K562 (cell line): Measurements from ENCODE around the gene CAPZA1. TPM values are rescaled to one million over a fixed set of nuclear protein-coding genes. Genes with fewer than 3 reads are reported as not detected.

Experiments
- CC2D1A ChIP-seq: fragments of 450-650 bp; IDR thresholded peaks from 2 replicates; pipeline ENCODE4 v1.6.1; 2017; ENCODE audit warnings: mild to moderate bottlenecking
- HMGN3 ChIP-seq: IDR thresholded peaks from 2 replicates; pipeline ENCODE4 v1.6.1; 2011; ENCODE audit warnings: borderline replicate concordance, low read depth, mild to moderate bottlenecking, mixed read lengths, low read length; ENCODE audit not compliant: insufficient read length; ENCODE audit errors: extremely low read depth
- PCBP1 ChIP-seq: fragments of 200-400 bp; formaldehyde crosslinking; IDR thresholded peaks from 2 replicates; pipeline ENCODE4 v1.6.1; 2018; ENCODE audit warnings: mild to moderate bottlenecking, low read depth, low read length; ENCODE audit not compliant: poor library complexity, severe bottlenecking
- RNF219 ChIP-seq: fragments of 250-450 bp; sonication (Bioruptor Pico); IDR thresholded peaks from 2 replicates; pipeline ENCODE4 v1.5.0; 2022; ENCODE audit warnings: mild to moderate bottlenecking
- STAG1 ChIP-seq: sonication (generic); formaldehyde crosslinking; IDR thresholded peaks from 2 replicates; pipeline ENCODE4 v1.5.0; 2020; ENCODE audit warnings: missing genetic modification reagents, borderline replicate concordance
- polyA plus RNA-seq, 8 experiments: library from polyadenylated mRNA; depleted of rRNA in 4 of 8; stranded (reverse) in 5 of 8; unstranded in 3 of 8; fragments of >200 nt; fragmentation: Nextera tagmentation in 2 of 8; fragmentation: Illumina TruSeq in 1 of 8; extraction: Ambion mirVana in 2 of 8; extraction: Trizol in 1 of 8; gene quantifications; 2 replicates each; pipeline versions ENCODE4 v1.2.1 to v1.2.3, GENCODE V29; 2011 to 2014; ENCODE audit warnings: inconsistent platforms in 1 of 8, missing spikeins in 1 of 8
- total RNA-seq, 7 experiments: library from RNA; depleted of rRNA in 6 of 7; stranded (reverse); fragments of >200 nt in 6 of 7; fragmentation: Illumina TruSeq in 2 of 7; extraction: Trizol in 2 of 7; gene quantifications; 2 replicates each; pipeline versions ENCODE4 v1.2.1 to v1.2.3, GENCODE V29; 2011 to 2021; ENCODE audit warnings: low replicate concordance in 1 of 7
- TF ChIP-seq, protein P1 (sequence below): sonication (generic); formaldehyde crosslinking; IDR thresholded peaks from 2 replicates; pipeline ENCODE4 v1.8.0; 2023; ENCODE audit warnings: mild to moderate bottlenecking, missing genetic modification reagents

The CAPZA1 gene
- total and polyA plus RNA-seq, 9 of the 15 experiments (the other 6 are each of a cell fraction or from before 2014, with no cell fraction given): 237 to 1,020 (median 306) TPM

- no peak for TF ChIP-seq RNF219 (CRISPR knock-in tag)
- TF ChIP-seq HMGN3: no peak
- TF ChIP-seq PCBP1: peak; percentile 18
- no peak for TF ChIP-seq STAG1
- TF ChIP-seq CC2D1A: 0 out of 2 replicates have a peak, but pooled peaks have one; percentile 19
- TF ChIP-seq, protein P1, sequence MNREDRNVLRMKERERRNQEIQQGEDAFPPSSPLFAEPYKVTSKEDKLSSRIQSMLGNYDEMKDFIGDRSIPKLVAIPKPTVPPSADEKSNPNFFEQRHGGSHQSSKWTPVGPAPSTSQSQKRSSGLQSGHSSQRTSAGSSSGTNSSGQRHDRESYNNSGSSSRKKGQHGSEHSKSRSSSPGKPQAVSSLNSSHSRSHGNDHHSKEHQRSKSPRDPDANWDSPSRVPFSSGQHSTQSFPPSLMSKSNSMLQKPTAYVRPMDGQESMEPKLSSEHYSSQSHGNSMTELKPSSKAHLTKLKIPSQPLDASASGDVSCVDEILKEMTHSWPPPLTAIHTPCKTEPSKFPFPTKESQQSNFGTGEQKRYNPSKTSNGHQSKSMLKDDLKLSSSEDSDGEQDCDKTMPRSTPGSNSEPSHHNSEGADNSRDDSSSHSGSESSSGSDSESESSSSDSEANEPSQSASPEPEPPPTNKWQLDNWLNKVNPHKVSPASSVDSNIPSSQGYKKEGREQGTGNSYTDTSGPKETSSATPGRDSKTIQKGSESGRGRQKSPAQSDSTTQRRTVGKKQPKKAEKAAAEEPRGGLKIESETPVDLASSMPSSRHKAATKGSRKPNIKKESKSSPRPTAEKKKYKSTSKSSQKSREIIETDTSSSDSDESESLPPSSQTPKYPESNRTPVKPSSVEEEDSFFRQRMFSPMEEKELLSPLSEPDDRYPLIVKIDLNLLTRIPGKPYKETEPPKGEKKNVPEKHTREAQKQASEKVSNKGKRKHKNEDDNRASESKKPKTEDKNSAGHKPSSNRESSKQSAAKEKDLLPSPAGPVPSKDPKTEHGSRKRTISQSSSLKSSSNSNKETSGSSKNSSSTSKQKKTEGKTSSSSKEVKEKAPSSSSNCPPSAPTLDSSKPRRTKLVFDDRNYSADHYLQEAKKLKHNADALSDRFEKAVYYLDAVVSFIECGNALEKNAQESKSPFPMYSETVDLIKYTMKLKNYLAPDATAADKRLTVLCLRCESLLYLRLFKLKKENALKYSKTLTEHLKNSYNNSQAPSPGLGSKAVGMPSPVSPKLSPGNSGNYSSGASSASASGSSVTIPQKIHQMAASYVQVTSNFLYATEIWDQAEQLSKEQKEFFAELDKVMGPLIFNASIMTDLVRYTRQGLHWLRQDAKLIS (CRISPR knock-in tag): peak; percentile 21; the same call in 1 of the 2 replicates
- TF ChIP-seq, all 486 proteins: peak for 62
Observed at GRCh38 chr1:112706505-112707220, 87.0 kb downstream of the CAPZA1 start, which contains the start of gene RHOC (continued).
